GM19023 (cell line): ENCODE measurements around the gene TLR8.
"Not testable (repeated sequence)": the region's sequence is repeated elsewhere in the genome, so short reads cannot be mapped to it uniquely, and the experiment has no call there.

Source experiments
- ATAC-seq: cut with Tn5 transposase; IDR thresholded peaks from one replicate; pipeline ENCODE4 v1.9.1; 2021; ENCODE audit warnings: mild to moderate bottlenecking, moderate library complexity; ENCODE audit not compliant: unreplicated experiment

TLR8 gene

GRCh38 chrX:12963210-12963850, 56.9 kb downstream of the TLR8 start:
- not testable (repeated sequence) for ATAC-seq

DNA sequence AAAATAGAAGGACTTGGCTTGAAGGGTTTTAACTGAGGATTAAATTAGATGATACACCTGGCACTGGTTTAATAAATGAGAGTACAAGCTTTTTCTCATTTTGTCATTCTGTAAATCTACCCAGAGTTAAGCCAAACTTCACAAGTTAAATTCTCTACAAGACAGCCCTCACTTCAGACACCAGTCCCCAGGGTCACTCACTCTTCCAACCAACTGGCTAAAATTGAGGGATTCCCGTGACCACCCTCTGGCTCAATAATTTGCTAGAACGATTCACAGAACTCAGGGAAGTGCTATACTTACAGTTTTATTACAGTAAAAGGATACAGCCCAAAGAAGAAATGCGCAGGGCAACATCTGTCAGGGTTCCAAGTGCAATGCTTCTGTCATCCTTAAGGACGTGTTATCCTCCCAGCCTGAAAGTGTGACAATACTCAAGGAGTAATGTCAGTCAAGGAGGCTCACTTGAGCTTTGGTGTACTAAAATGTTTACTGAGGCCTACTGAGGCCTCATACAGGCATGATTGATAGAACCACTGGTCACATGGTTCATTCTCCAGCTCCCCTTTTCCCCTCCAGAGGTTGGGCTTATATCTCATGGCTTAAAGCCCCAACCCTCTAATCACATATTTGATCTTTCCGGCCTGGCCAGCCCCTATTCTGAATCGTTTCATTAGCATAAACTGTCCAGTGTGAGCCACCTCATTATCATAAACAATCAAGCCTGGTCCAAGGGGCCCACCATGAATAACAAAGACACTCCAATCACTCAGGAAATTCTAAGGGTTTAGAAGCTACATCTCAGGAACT, 58.9 kb downstream of the TLR8 start:
- ATAC-seq, result no peak

- ATAC-seq, result no peak
These were observed 59.7 kb downstream of the TLR8 start for GRCh38 chrX:12966151-12966550.

DNA sequence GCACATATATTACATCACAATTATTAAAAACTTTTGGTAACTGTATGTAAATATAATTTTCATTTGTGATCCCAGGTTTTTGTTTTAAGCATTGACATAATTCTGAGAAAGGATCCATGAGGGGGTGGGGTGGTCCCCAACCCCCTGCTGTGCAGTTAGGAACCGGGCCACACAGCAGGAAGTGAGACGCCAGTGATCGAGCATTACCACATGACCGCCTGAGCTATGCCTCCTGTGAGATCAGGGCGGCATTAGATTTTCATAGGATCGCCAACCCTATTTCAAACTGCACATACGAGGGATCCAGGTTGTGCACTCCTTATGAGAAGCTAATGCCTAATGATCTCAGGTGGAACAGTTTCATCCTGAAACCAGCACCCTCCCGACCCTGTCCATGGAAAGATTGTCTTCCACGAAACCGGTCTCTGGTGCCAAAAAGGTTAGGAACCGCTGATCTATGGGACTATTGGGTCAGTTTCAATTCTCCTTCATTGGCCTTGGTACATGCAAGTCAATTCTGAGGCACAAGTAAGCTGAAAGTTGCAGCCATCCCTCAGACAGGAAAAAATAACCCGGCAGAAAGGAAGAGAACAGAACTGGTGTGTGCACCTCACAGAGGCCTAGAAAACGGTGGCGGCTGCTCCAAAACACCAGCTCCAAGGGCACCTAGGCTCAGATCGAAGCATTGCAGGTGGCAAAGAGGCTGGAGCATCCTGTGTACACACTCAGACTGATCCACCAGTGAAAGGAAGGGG, 61.5 kb downstream of the TLR8 start:
- no peak for ATAC-seq

GRCh38 chrX:12970691-12971202, 64.3 kb downstream of the TLR8 start:
- ATAC-seq, result no peak

GRCh38 chrX:12971282-12972003, 65.0 kb downstream of the TLR8 start:
- no peak for ATAC-seq

DNA sequence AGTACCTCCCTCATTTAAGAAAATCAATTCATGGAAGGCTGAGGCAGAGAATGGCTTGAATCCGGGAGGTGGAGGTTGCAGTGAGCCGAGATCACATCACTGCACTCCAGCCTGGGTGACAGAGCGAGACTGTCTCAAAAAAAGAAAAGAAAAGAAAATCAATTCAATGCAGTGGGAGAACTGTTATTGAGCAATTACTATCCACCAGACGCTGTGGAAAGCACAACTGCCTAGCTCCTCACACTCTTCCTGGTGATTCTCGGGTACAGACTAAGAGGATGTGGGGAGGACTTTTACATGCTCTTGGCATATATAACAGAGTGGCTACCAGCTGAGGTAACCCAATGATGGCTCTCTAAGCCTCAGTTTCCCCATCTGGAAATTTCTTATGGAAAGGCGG, 65.8 kb downstream of the TLR8 start:
- ATAC-seq, result no peak
